Measurements from ENCODE around the gene ALG14. TPM values are rescaled to one million over a fixed set of nuclear protein-coding genes. Genes with fewer than 3 reads are reported as not detected.

ALG14 gene
- total and polyA plus RNA-seq, 2 donors (not counting 3 experiments of a cell fraction or from before 2014, with no cell fraction given) = 2.6 to 8.6 TPM

- H4K20me1 ChIP-seq (replicated peaks; ENCODE audit: control insufficient read depth, extremely low read depth, insufficient read depth, low read length) = no peaks in the 10 kb centered on the region
- TF ChIP-seq MYC (IDR thresholded peaks at IDR 0.05; ENCODE audit: low read depth, low read length) (no peak), MAX (IDR thresholded peaks at IDR 0.05; ENCODE audit: insufficient read depth, insufficient read length) (no peak), EZH2 (IDR thresholded peaks at IDR 0.05; ENCODE audit: borderline replicate concordance, low read depth, low read length, severe bottlenecking) (peak; percentile 15)
- DNase-seq (ENCODE audit: low read depth, low spot score) (no peak), FAIRE-seq (no peak)
- no peaks in the 10 kb centered on the region for H3K9me3 ChIP-seq (replicated peaks; ENCODE audit: control insufficient read depth, insufficient read depth, low read length)
- H3K4me2 ChIP-seq (ENCODE audit: insufficient read depth, low read length) = peak overlapping the region; percentile 65
- ChIA-PET POLR2A (no interaction called here), CTCF (interaction anchor here (0.8 to 3.8 kb wide), 9 partner anchors 9 to 637 kb away, joined by 3 to 30 read pairs (median 4); partner anchors contain the start of genes ALG14 and RWDD3)
- H3K9ac ChIP-seq (replicated peaks; ENCODE audit: extremely low read depth, insufficient read depth, low read length) = no peak overlapping the region
- H3K27ac ChIP-seq (ENCODE audit: insufficient read depth, low read depth, low read length) = no peak overlapping the region
- peak overlapping the region; percentile 36 for H2AFZ ChIP-seq (ENCODE audit: low read depth, low read length)
- peaks cover 27 to 32% of the 10 kb centered on the region in 2 experiments for H3K27me3 ChIP-seq (ENCODE audit: control insufficient read depth in 2 of 2, insufficient read depth in 2 of 2, low read length in 2 of 2)
- H3K9me1 ChIP-seq (replicated peaks; ENCODE audit: control insufficient read depth, extremely low read depth, insufficient read depth, low read length) = no peaks in the 10 kb centered on the region
- dilution Hi-C loops (cut with MboI; ENCODE audit: extremely low pct_ligation_motif_present, low sequenced_read_pairs) (no loop called here), intact Hi-C loops (cut with micrococcal nuclease) (loop anchor here (5.0 to 10.0 kb wide), 2 partner anchors 46 to 117 kb away; partner anchors contain the start of genes ALG14 and RWDD3)
- no peaks in the 10 kb centered on the region for H3K36me3 ChIP-seq (ENCODE audit: control insufficient read depth in 2 of 2, extremely low read depth in 1 of 2, insufficient read depth in 2 of 2, low read length in 2 of 2)
- peak overlapping the region in 2 of 3 experiments; percentile 36 to 57 for H3K4me3 ChIP-seq (replicated peaks in 1 of 3; ENCODE audit: insufficient read depth in 1 of 3, low read depth in 1 of 3, low read length in 3 of 3)
- H3K4me1 ChIP-seq (ENCODE audit: control insufficient read depth, extremely low read depth, insufficient read depth, low read length) = no peaks in the 10 kb centered on the region
- no peaks in the 10 kb centered on the region for H3K79me2 ChIP-seq (ENCODE audit: control insufficient read depth, insufficient read depth, low read length)
- BruUV-seq (replicated peaks) = no TSS peak
These were observed 45.3 kb upstream of the ALG14 start for GRCh38 chr1:95118067-95118499.

- intact Hi-C loops (cut with micrococcal nuclease) = loop anchor here (1.0 to 10.0 kb wide), 3 partner anchors 30 to 117 kb away; partner anchors contain the start of genes ALG14 and RWDD3
- Histone ChIP-seq H3K36me3 (ENCODE audit: control insufficient read depth in 2 of 2, extremely low read depth in 1 of 2, insufficient read depth in 2 of 2, low read length in 2 of 2) (no peaks in the 10 kb centered on the region), H3K79me2 (ENCODE audit: control insufficient read depth, insufficient read depth, low read length) (no peaks in the 10 kb centered on the region), H4K20me1 (replicated peaks; ENCODE audit: control insufficient read depth, extremely low read depth, insufficient read depth, low read length) (no peaks in the 10 kb centered on the region), H2AFZ (ENCODE audit: low read depth, low read length) (peak within 1 kb of the TSS; percentile 36), H3K9me1 (replicated peaks; ENCODE audit: control insufficient read depth, extremely low read depth, insufficient read depth, low read length) (no peaks in the 10 kb centered on the region), H3K4me3 (replicated peaks in 1 of 3; ENCODE audit: insufficient read depth in 1 of 3, low read depth in 1 of 3, low read length in 3 of 3) (peak within 1 kb of the TSS; percentile 4 to 57 (median 38)), H3K27me3 (ENCODE audit: control insufficient read depth in 2 of 2, insufficient read depth in 2 of 2, low read length in 2 of 2) (peaks cover 26 to 32% of the 10 kb centered on the region in 2 experiments), H3K4me1 (ENCODE audit: control insufficient read depth, extremely low read depth, insufficient read depth, low read length) (no peaks in the 10 kb centered on the region), H3K27ac (ENCODE audit: insufficient read depth, low read depth, low read length) (no peak within 1 kb of the TSS), H3K4me2 (ENCODE audit: insufficient read depth, low read length) (peak within 1 kb of the TSS; percentile 65), H3K9ac (replicated peaks; ENCODE audit: extremely low read depth, insufficient read depth, low read length) (no peak within 1 kb of the TSS), H3K9me3 (replicated peaks; ENCODE audit: control insufficient read depth, insufficient read depth, low read length) (no peaks in the 10 kb centered on the region)
- POLR2A ChIA-PET = no interaction called here
- peak; percentile 90 for TF ChIP-seq EZH2 (IDR thresholded peaks at IDR 0.05; ENCODE audit: borderline replicate concordance, low read depth, low read length, severe bottlenecking)
- TF ChIP-seq FOS (IDR thresholded peaks at IDR 0.05; ENCODE audit: borderline replicate concordance, insufficient read depth, low read length) = no peak
- dilution Hi-C loops (cut with MboI; ENCODE audit: extremely low pct_ligation_motif_present, low sequenced_read_pairs) = no loop called here
- FAIRE-seq = peak; percentile 12
- CTCF ChIA-PET = interaction anchor here (0.8 to 3.8 kb wide), 12 partner anchors 8 to 636 kb away, joined by 3 to 30 read pairs (median 4); partner anchors contain the start of genes ALG14 and RWDD3
- BruUV-seq (replicated peaks) = no TSS peak
- no peak for DNase-seq (ENCODE audit: low read depth, low spot score)
These were observed 44.7 kb upstream of the ALG14 start, which contains the start of gene TLCD4 for GRCh38 chr1:95117207-95118066. Gene TLCD4, plus strand, starts transcription at chr1:95117355. Its CDS starts 26,547 bp downstream, at chr1:95143902.

All from endothelial cell of umbilical vein (primary cell).